NT2/D1 (cell line): Measurements from ENCODE around the gene SLC16A5.
A peak's percentile ranks its signal among the peaks of the same experiment; 100 is the strongest.

ENCODE experiments used
- YY1 ChIP-seq: IDR thresholded peaks from 2 replicates; pipeline ENCODE4 v1.6.1; 2011; ENCODE audit not compliant: insufficient read length, insufficient read depth
- ZNF274 ChIP-seq: IDR thresholded peaks from 2 replicates; pipeline ENCODE4 v1.6.1; 2011; ENCODE audit warnings: mild to moderate bottlenecking, low read depth, low read length

GRCh38 chr17:75152922-75153779, 65.4 kb downstream of the SLC16A5 start:
- TF ChIP-seq YY1, result peak; percentile 14
- no peak for TF ChIP-seq ZNF274
